OCI-LY3 (cell line): Measurements from ENCODE around the gene TXNDC9.
"Not testable (repeated sequence)": the region's sequence is repeated elsewhere in the genome, so short reads cannot be mapped to it uniquely, and the experiment has no call there.

Experiments used
- H2AFZ ChIP-seq: fragments of 200-600, 300-600 bp; shearing (Covaris generic); 2 replicates; pipeline ENCODE4 v1.6.0; 2014; ENCODE audit warnings: antibody characterized with exemption, low read depth, low read length
- H3K27ac ChIP-seq: fragments of 200-600, 300-600 bp; sonication (generic); 2 replicates; pipeline ENCODE4 v1.5.1; 2014; ENCODE audit warnings: mild to moderate bottlenecking, low read length, moderate library complexity, mixed read lengths
- H3K27me3 ChIP-seq: fragments of 200-600, 300-600 bp; sonication (generic); 2 replicates; pipeline ENCODE4 v1.6.1; 2014; ENCODE audit warnings: low read depth, low read length, mixed read lengths
- H3K36me3 ChIP-seq: fragments of 200-600, 300-600 bp; sonication (generic); replicated peaks from 2 replicates; pipeline ENCODE3; 2014; ENCODE audit warnings: low read depth, low read length, mixed read lengths
- H3K4me1 ChIP-seq: fragments of 300-600, 200-600 bp; sonication (generic); 2 replicates; pipeline ENCODE4 v1.6.1; 2014; ENCODE audit warnings: low read length, mixed read lengths
- H3K4me2 ChIP-seq: fragments of 200-600, 300-600 bp; sonication (generic); 2 replicates; pipeline ENCODE4 v1.6.1; 2014; ENCODE audit warnings: low read length, mixed read lengths
- H3K4me3 ChIP-seq: fragments of 300-600, 200-600 bp; sonication (generic); 2 replicates; pipeline ENCODE4 v1.5.1; 2014; ENCODE audit warnings: antibody characterized with exemption, mild to moderate bottlenecking, low read length, moderate library complexity
- H3K79me2 ChIP-seq: fragments of 300-600, 200-600 bp; shearing (Covaris generic); 2 replicates; pipeline ENCODE4 v1.6.1; 2014; ENCODE audit warnings: mild to moderate bottlenecking, low read length, mixed read lengths
- H3K9ac ChIP-seq: fragments of 300-600, 200-600 bp; shearing (Covaris generic); 2 replicates; pipeline ENCODE4 v1.6.0; 2014; ENCODE audit warnings: mild to moderate bottlenecking, low read length, moderate library complexity
- H3K9me3 ChIP-seq: fragments of 200-600, 300-600 bp; shearing (Covaris generic); 2 replicates; pipeline ENCODE4 v1.6.1; 2014; ENCODE audit warnings: low read length, mixed read lengths; ENCODE audit not compliant: insufficient read depth
- H4K20me1 ChIP-seq: fragments of 200-600, 300-600 bp; sonication (generic); 2 replicates; pipeline ENCODE4 v1.6.1; 2016; ENCODE audit warnings: low read length, mixed read lengths; ENCODE audit not compliant: insufficient read depth
- EZH2phosphoT487 ChIP-seq: fragments of 200-600 bp; shearing (Covaris generic); IDR thresholded peaks from 2 replicates; pipeline ENCODE4 v1.6.1; 2018; ENCODE audit warnings: antibody characterized with exemption, mixed run types, low read depth
- TF ChIP-seq, protein P1 (sequence below): fragments of 200-600, 300-600 bp; sonication (generic); IDR thresholded peaks from 2 replicates; pipeline ENCODE4 v1.5.1; 2014; ENCODE audit warnings: antibody characterized with exemption, low read length, low read depth

The TXNDC9 gene

DNA sequence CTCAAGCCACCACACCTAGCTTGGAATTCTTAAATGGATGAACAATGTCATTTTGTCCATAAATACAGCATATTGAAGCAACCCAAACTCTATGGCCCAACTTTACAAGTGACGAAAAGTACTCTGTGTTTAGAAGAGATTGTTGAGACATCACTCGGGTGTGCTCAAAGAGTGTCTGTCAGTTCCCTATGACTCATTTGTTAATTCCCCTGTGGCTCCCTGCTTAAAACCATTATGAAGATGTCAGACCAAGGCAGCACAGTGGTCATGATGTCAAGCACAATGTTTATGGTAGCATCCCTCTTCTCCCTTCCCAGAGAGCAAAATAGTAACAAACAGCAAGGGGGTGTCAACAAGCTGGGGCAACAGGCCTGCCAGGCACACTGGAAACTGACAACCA lies 38.1 kb downstream of the TXNDC9 start:
- no peaks in the 10 kb centered on the region for H3K4me1 ChIP-seq
- no peaks in the 10 kb centered on the region for H3K9me3 ChIP-seq
- no peak overlapping the region for H3K4me3 ChIP-seq
- no peaks in the 10 kb centered on the region for H4K20me1 ChIP-seq
- no peak overlapping the region for H3K27ac ChIP-seq
- no peaks in the 10 kb centered on the region for H3K27me3 ChIP-seq
- H3K4me2 ChIP-seq, result no peak overlapping the region
- H3K79me2 ChIP-seq, result no peaks in the 10 kb centered on the region
- H3K36me3 ChIP-seq, result no peaks in the 10 kb centered on the region
- no peak overlapping the region for H3K9ac ChIP-seq
- no peak overlapping the region for H2AFZ ChIP-seq
- no peak for TF ChIP-seq EZH2phosphoT487
- TF ChIP-seq, protein P1, sequence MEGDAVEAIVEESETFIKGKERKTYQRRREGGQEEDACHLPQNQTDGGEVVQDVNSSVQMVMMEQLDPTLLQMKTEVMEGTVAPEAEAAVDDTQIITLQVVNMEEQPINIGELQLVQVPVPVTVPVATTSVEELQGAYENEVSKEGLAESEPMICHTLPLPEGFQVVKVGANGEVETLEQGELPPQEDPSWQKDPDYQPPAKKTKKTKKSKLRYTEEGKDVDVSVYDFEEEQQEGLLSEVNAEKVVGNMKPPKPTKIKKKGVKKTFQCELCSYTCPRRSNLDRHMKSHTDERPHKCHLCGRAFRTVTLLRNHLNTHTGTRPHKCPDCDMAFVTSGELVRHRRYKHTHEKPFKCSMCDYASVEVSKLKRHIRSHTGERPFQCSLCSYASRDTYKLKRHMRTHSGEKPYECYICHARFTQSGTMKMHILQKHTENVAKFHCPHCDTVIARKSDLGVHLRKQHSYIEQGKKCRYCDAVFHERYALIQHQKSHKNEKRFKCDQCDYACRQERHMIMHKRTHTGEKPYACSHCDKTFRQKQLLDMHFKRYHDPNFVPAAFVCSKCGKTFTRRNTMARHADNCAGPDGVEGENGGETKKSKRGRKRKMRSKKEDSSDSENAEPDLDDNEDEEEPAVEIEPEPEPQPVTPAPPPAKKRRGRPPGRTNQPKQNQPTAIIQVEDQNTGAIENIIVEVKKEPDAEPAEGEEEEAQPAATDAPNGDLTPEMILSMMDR, result no peak

DNA sequence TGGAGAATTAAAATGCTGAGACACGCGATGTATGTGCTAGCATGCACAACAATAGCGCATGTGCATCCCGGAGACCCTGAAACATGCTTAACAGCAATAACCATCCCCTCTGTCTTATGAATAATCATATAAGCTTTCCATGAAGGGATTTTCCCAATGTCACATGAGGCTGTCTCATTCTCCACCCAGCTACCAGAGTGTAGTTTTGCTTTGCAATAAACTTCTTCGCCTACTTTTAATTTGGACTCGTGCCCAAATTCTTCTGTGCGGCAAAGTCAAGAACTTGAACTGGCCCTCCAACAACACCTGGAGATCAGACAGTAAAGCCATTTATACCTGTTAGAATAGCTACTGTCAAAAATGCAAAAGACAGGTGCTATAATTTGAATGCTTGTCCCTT lies 50.6 kb downstream of the TXNDC9 start:
- no peak overlapping the region for H2AFZ ChIP-seq
- H3K27me3 ChIP-seq, result no peaks in the 10 kb centered on the region
- H3K9me3 ChIP-seq, result no peaks in the 10 kb centered on the region
- H3K9ac ChIP-seq, result no peak overlapping the region
- TF ChIP-seq, protein P1, result no peak
- TF ChIP-seq EZH2phosphoT487, result no peak
- peak overlapping the region; percentile 42 for H3K27ac ChIP-seq
- peaks cover 16% of the 10 kb centered on the region for H3K36me3 ChIP-seq
- H3K4me1 ChIP-seq, result peaks cover 16% of the 10 kb centered on the region
- H3K4me2 ChIP-seq, result peak overlapping the region; percentile 50
- no peak overlapping the region for H3K4me3 ChIP-seq
- no peaks in the 10 kb centered on the region for H4K20me1 ChIP-seq
- H3K79me2 ChIP-seq, result no peaks in the 10 kb centered on the region

DNA sequence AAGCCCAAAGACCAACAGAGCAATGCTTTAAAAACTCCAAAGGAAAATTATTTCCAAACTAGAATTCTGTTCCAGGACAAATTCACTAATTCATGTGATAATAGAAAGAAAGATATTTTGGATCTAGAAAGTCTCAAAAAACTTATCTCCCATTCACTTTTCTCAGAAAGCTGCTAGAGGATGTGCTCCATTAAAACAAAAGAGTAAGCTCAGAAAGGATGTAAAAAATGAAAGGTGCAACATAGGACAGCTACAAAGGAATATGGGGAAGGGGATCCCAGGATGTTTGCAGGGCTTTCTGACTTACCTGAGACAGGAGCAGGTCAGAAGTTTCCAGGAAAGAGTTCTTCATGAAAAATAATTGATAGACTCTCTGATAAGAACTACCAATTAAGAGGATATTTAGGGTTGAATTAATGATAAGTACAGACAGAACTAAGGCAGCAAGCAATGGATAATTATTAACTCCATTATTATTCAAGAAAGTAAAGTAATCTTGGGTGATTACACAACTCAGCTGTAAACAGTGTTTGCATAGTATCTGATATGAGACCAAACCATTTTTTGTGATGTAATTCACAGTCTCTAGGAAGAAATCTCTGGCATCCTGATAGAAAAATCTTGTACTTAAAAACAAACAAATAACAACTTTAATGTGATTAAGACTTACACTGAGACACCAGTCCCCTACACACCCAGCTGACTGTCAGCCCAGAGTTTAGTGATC lies 56.0 kb downstream of the TXNDC9 start:
- TF ChIP-seq, protein P1, result no peak
- TF ChIP-seq EZH2phosphoT487, result no peak
- Histone ChIP-seq H3K79me2 (no peaks in the 10 kb centered on the region), H3K9ac (no peak overlapping the region), H3K4me3 (no peak overlapping the region), H3K27ac (no peak overlapping the region), H2AFZ (no peak overlapping the region), H3K4me2 (no peak overlapping the region), H3K4me1 (no peaks in the 10 kb centered on the region), H4K20me1 (no peaks in the 10 kb centered on the region), H3K9me3 (no peaks in the 10 kb centered on the region), H3K36me3 (peaks cover 24% of the 10 kb centered on the region), H3K27me3 (no peaks in the 10 kb centered on the region)

DNA sequence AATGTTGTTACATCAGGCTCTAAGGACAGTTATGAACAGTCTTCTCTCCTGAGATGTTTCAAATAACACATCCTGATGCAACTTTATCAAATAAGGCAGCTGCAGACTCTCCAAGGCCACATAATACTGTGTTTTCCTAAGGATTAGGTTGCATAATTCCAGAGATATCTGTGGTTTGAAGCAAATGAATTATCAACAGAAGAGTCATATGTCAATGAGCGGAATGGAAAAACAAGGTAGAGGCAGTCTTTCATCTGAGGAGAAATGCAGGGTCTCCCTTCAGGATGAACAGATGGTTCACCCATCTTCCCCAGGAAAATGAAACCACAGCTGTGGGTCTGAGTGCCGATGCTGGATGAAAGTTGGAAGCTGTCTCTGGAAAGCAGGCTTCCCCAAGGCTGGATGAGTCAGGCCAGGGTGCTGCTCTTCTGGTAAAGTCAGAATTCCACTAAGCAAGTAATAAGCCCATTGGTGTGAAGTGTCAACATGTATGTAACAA lies 57.3 kb downstream of the TXNDC9 start:
- H3K27me3 ChIP-seq, result no peaks in the 10 kb centered on the region
- no peak overlapping the region for H3K4me2 ChIP-seq
- H4K20me1 ChIP-seq, result no peaks in the 10 kb centered on the region
- no peaks in the 10 kb centered on the region for H3K4me1 ChIP-seq
- no peak overlapping the region for H3K4me3 ChIP-seq
- no peak overlapping the region for H2AFZ ChIP-seq
- no peaks in the 10 kb centered on the region for H3K79me2 ChIP-seq
- H3K9ac ChIP-seq, result no peak overlapping the region
- TF ChIP-seq EZH2phosphoT487, result no peak
- TF ChIP-seq, protein P1, result no peak
- H3K9me3 ChIP-seq, result no peaks in the 10 kb centered on the region
- H3K36me3 ChIP-seq, result peaks cover 16% of the 10 kb centered on the region
- no peak overlapping the region for H3K27ac ChIP-seq

DNA sequence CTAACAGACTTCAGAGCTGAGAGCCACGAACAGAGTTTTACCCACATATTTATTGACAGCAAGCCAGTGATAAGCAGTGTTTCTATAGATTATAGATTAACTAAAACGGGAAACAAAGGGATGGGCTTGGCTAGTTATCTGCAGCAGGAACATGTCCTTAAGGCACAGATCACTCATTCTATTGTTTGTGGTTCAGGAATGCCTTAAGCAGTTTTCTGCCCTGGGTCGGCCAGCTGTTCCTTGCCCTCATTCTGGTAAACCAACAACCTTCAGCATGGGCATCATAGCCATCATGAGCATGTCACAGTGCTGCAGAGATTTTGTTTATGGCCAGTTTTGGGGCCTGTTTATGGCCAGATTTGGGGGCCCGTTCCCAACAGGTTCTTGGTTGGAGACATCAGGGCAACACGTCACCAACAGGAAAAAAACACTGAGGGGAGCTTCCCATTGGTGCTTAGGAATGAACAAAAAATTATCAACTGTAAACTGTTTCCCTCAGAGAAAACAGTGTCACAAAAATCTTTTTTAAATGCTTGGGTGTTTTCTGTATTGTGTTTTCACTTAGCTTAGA lies 57.9 kb downstream of the TXNDC9 start:
- not testable (repeated sequence) for H3K27me3 ChIP-seq, H3K79me2 ChIP-seq, H4K20me1 ChIP-seq, H3K4me3 ChIP-seq, H2AFZ ChIP-seq, H3K27ac ChIP-seq, H3K9ac ChIP-seq, H3K4me1 ChIP-seq, H3K4me2 ChIP-seq, H3K9me3 ChIP-seq
- H3K36me3 ChIP-seq, result peaks cover 12% of the 10 kb centered on the region
